Raji (cell line): Measurements from ENCODE around the gene ZNF749.

Source experiments
- POLR2A ChIP-seq: IDR thresholded peaks from 2 replicates; pipeline ENCODE4 v1.6.1; 2011; ENCODE audit warnings: low read depth, low read length, control low read depth; ENCODE audit not compliant: insufficient read depth

ZNF749 gene

GRCh38 chr19:57435062-57435978, at the start of gene ZNF749:
ZNF749 (plus strand) TSS chr19:57435325; CDS start chr19:57435579, 254 bp downstream.
- TF ChIP-seq POLR2A = peak; percentile 64

- TF ChIP-seq POLR2A = 0 out of 2 replicates have a peak, but pooled peaks have one; percentile 23
These were observed 45.9 kb upstream of the ZNF749 start for GRCh38 chr19:57389194-57389729.

GRCh38 chr19:57389730-57390598, 45.2 kb upstream of the ZNF749 start, which contains the start of gene ZNF548:
ZNF548 (plus strand) TSS chr19:57389854; CDS start chr19:57390100, 246 bp downstream.
- 0 out of 2 replicates have a peak, but pooled peaks have one; percentile 8 for TF ChIP-seq POLR2A

GRCh38 chr19:57395710-57396109, 39.4 kb upstream of the ZNF749 start:
- no peak for TF ChIP-seq POLR2A

GRCh38 chr19:57398868-57399267, 36.3 kb upstream of the ZNF749 start:
- no peak for TF ChIP-seq POLR2A

- TF ChIP-seq POLR2A = no peak
These were observed 31.2 kb upstream of the ZNF749 start for GRCh38 chr19:57403737-57404563.

- no peak for TF ChIP-seq POLR2A
These were observed 28.5 kb upstream of the ZNF749 start for GRCh38 chr19:57406516-57407123.

- TF ChIP-seq POLR2A = peak; percentile 58
These were observed 24.1 kb upstream of the ZNF749 start, which contains the start of gene ZNF17 for GRCh38 chr19:57410877-57411671. ZNF17 (plus strand) TSS chr19:57411161; CDS start chr19:57413616, 2,455 bp downstream.

- TF ChIP-seq POLR2A = no peak
These were observed 15.7 kb upstream of the ZNF749 start for GRCh38 chr19:57419439-57419838.

- TF ChIP-seq POLR2A = no peak
These were observed 14.1 kb upstream of the ZNF749 start for GRCh38 chr19:57421037-57421436.

- no peak for TF ChIP-seq POLR2A
These were observed 601 bp upstream of the ZNF749 start for GRCh38 chr19:57434386-57435061.

GRCh38 chr19:57436417-57436816, 1.3 kb downstream of the ZNF749 start:
- no peak for TF ChIP-seq POLR2A

- no peak for TF ChIP-seq POLR2A
These were observed 2.8 kb downstream of the ZNF749 start for GRCh38 chr19:57437931-57438330.

- TF ChIP-seq POLR2A = no peak
These were observed 3.8 kb downstream of the ZNF749 start for GRCh38 chr19:57438925-57439324.
